T-helper 2 cell treated with Interferon-gamma antibody and Interleukin-4, amounts not matched to agents 100 ng/mL and 5 ng/mL, for 36 hours (primary cell): ENCODE data around the gene LONP2. TPM values are rescaled to one million over a fixed set of nuclear protein-coding genes. Genes with fewer than 3 reads are reported as not detected.
"Not testable (repeated sequence)": the region's sequence is repeated elsewhere in the genome, so short reads cannot be mapped to it uniquely, and the experiment has no call there.

Experiments used
- intact Hi-C: fragments of 100-400 bp; cut with micrococcal nuclease; formaldehyde crosslinking; loops from one replicate; pipeline ENCODE4 v1.15.1; 2023
- total RNA-seq: library from RNA; stranded (reverse); gene quantifications from 2 replicates; pipeline ENCODE4 v1.2.3, GENCODE V29; 2022

The LONP2 gene
- total RNA-seq, 1 donor from 2014 or later = 53.4 TPM

DNA sequence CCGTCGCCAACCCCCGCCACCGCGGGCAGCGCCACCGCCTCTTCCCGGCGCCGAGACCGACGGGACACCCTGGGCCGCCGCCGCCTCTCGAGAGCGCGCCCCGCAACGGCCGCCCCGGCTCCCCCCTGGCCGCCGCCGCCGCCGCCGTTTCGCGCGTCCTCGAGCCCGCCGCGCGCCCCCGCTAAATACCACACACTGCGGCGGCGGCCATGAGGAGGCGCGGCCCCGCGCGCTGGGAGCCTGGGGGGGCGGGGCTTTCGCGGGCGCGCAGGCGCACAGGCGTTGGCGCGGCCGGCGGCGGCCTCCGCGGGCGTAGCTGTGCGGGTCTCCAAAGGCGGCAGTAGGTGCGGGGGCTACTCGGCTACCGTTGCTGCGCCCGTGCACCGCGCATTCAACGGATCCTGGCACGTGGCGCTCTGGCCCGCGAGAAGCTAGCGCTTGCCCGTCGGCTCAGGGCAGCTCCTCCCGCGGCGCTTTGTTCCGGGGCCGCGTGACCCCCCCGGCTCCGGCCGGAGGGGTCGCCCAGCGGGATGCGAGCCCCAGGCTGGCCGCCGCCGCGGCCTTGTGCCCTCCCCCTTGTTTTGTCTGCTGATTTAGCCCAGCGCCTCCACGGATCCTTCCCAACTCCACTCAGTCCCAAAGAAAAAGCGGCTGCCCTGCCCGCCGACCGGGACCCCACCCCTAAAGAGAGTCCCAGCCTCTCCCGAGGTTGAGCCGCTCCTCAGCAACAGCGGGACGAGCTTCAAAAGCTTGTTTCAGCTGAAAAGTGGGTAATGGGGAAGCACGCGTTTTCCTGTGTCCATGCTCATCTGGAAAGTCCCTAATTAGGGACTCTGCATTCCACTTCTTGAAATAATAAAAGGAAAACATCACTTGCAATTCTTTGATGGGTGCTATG, 141.4 kb downstream of the LONP2 start, which contains the start of gene SIAH1:
SIAH1 (minus strand) TSS at position 161 of the 898 bp plus-strand sequence. CDS start 22,985 bp downstream, outside the sequence.
- intact Hi-C loops = loop anchor here (1.0 to 10.0 kb wide), 6 partner anchors 32 to 1551 kb away; partner anchors contain the start of genes C16orf87, DNAJA2 and LONP2

DNA sequence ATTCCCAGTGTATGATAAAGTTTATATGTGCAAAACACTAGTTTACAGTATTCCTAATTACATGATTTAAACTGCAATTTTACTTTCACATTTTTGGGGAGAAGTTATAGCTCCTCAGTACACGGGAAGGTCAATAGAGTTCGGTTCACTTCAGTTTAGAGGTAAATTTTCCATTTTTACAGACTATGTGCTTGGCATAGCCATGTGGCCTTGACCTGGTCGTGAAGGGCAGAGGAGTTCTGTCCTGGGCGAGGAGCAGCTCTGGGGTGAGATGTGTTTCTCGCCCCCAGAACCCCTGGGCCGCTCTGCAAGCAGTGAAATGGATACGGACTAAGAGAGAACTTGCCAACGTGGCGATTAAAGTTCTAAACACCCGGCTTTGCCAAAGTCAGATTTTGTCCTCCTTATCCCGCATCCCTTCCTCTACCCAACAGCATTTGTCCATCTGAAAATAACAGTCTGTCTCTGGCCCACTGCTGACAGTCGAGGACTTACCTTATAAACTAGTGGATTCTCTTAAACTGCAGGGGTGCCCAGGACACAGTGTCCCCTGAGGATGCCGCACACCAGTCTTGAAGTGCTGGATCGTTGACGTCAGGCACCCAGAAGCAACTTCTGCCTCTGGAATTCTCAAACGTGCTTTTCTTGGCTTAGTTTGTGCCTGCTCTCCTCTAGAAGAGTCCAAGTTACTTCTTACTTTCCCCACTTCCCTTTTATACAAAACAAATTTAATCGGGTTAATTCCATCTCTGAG, 142.6 kb downstream of the LONP2 start:
- intact Hi-C loops = loop anchor here (10.0 kb wide), 2 partner anchors 1412 to 1552 kb away; partner anchors contain the start of genes C16orf87 and DNAJA2

GRCh38 chr16:48392407-48392806, 148.3 kb downstream of the LONP2 start:
- intact Hi-C loops = no loop called here

- intact Hi-C loops = no loop called here
Measured at GRCh38 chr16:48393485-48394354, 149.6 kb downstream of the LONP2 start.

GRCh38 chr16:48394355-48394703, 150.2 kb downstream of the LONP2 start:
- intact Hi-C loops = no loop called here

DNA sequence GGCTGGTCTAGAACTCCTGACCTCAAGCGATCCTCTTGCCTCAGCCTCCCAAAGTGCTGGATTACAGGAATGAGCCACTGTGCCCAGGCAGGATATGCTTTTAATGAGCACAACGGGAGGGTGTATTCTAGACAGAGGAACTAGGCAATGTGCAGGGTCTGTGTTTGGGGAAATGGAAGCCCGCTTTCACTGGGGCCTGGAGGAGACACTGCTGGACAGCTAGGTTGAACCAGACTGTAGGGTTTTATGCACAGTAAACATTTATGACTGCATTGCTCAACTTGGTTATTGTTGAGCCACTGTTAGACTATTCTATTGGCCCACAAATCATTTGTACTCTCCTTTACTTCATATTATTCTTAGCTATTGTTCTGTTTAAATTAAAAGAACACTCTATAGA, 151.3 kb downstream of the LONP2 start:
- intact Hi-C loops = no loop called here

GRCh38 chr16:48402547-48402946, 158.4 kb downstream of the LONP2 start:
- intact Hi-C loops = not testable (repeated sequence)

DNA sequence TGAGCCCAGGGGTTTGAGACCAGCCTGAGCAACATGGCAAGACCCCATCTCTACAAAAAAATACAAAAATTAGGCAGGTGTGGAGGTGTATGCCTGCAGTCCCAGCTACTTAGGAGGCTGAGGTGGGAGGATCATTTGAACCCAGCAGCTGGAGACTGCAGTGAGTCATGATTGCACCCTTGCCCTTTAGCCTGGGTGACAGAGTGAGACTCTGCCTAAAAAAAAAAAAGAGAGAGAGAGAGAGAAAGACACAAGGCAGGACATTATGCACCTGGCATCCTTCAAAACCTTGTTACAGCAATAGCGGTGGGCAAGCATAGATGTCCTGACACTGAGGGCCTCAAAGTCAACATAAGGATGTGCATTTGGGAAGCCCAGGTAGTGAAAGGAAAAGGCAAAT, 161.1 kb downstream of the LONP2 start:
- intact Hi-C loops = no loop called here

DNA sequence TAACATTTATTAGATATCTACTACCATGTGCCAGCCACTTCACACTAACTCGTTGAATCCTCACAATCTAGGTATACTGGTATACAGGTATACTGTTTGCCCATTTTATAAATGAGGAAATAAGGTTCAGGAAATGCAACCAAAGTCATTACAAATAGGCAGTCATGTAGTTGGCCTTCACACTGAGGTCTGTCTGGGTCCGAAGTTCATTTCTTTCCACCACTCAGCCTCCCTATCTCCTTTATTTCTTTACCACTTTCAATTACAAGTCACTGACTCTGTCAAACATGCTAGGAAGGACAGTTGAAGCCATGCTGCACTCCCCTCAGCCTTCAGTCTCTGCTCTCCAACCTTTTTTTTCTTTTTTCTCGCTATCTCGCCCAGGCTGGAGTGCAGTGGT, 161.8 kb downstream of the LONP2 start:
- intact Hi-C loops = no loop called here

Other genes starting within 250 kb of the LONP2 start
- gene ABCC12, start 88.3 kb upstream of the LONP2 start, total RNA-seq = not detected in 2 replicates
- 0.05 and 0.16 TPM in 2 replicates for gene ABCC11, start 3.2 kb downstream of the LONP2 start, total RNA-seq
- 16.1 and 16.3 TPM in 2 replicates for gene SIAH1, start 141.1 kb downstream of the LONP2 start, total RNA-seq